NOMO-1 treated with DMSO at 0.1 percent for 48 hours (cell line): ENCODE results near the gene LMO7.

ENCODE experiments used
- DNase-seq: peaks from one replicate; lab custom pipeline; 2025; ENCODE audit not compliant: unreplicated experiment; lab: John Stamatoyannopoulos, UW

The LMO7 gene

DNA sequence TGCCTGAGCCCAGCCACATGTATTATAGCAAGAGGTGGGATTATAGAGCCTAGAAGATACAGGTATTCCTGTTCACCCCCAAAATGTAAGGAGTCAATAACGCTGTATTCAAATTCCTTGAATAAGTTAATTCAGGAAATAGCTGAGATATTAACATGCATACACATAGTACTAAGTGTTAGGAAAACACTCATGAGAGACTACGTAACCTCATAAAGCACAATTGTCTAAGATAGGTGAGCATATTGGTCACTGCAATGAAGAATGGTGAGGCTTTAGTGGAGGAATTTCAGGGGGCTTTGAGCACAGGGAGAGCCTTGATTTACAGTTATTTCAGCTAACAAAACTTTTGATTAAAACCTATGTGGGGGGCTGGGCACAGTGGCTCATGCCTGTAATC lies 161.6 kb downstream of the LMO7 start:
- DNase-seq: no peak

DNA sequence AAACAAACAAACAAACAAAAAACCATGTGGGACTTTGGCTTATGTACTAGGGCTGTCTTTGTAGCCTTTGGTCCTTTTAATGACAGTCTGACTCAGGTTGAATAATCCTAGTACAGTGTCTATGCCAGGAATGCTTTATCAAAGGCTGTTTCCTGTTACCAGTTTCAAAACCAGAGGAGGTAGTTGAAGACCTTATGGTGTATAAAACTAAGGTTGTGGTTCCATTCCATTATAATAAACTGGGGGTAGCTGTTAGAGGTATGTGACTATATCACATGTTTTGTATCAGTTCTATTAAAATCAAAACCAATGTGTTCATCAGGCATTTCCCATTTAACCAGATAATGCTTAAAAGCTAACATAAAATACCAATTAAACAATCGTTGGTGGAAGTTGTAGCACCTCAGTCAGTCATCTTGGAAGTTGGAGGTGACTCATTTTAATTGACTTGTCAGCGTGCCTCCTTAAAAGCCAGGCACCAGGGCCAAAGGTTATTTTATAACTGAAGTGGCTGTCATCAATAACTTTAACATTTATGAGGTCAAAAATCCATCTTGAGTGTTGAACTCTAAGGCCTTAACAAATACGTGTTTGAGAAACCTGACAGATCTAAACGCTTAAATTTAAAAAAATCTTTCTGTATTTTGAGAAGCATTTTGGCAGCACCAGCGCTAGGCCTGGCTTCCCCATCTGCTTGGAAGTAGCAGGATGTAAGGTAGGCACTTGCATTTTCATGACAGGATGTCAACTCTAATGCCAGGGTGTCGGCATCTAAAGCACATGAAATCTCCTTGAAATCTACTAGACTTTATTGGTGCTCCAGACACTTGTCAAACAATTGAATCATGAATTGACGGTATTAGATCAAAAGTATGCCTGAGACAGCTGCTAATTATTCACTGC lies 162.5 kb downstream of the LMO7 start:
- DNase-seq: no peak

DNA sequence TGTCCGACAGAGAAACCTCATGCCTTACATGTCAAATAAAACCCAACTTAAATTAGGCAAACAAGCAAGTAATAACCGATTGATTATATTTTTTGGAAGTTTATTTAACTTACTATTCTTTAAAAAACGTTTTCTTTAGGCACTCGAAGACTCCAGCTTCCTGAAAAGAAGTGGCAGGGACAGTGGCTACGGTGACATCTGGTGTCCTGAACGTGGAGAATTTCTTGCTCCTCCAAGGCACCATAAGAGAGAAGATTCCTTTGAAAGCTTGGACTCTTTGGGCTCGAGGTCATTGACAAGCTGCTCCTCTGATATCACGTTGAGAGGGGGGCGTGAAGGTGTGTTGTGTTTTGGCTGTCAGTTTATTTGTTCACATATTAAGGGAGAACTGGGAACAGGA lies 164.4 kb downstream of the LMO7 start:
- DNase-seq: no peak

DNA sequence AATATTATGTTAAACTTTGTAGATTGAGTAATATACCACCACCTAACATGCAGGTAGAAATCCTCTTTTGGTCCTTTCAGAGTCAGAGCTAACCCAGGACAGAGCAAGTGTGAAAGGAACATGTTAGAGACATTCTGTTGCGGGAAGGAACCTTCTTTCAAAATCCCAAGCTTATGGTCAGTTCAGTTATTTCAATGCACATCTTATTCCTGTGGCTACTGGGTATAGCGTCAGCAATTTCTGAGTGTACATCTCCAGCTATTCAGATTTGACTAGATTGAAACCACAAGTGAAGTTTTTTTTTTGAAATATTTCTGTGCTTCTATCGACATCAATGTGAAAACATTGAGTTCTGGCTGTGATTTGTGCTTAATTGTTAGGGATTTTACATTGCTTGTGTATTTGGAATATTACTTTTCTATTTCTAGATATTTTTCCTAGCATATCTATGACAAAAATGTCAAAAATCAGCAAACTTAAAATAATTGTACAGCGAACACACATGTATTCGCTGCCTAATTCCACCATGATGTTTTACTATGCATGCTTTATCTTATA lies 165.3 kb downstream of the LMO7 start:
- DNase-seq: no peak

DNA sequence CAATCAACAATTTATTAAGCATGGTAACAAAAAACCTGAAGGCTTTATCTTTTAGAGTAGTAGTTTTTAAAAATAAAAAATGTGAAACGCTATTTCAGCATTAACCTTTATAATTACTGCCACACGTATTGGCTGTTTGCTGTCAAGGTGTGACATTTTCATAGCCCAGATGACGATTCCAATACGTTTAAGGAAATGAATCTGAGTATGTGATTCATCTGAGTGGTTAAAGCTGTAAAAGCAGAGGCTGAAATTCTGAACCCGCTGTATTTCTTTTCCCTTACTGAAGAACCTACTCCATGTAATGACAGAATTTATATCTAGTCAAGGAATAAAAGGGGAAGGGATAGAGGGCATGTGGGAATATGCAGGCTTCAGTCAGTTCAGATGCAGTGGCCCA lies 166.0 kb downstream of the LMO7 start:
- no peak for DNase-seq

DNA sequence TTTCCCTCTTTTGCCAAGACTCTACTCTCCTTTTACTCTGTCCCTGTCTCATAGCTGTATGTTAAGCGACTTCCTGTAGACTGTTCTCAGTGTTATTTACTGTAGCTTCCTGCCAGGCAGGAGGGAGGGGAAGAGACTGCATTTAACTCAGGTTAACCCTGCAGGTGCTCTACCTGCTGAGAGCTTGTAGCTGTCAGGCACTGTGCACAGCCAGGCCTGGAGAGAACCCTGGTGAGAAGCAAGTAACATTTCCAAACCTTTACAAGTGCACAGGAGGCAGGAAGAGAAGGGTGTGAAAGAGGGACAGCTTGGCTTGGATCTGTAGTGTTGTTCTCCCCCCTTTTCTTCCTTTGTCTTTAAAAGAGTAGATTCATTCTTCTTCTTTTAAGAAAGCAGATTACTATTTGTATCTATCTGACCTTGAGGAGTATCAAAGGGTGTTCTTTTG lies 167.1 kb downstream of the LMO7 start:
- DNase-seq: no peak

DNA sequence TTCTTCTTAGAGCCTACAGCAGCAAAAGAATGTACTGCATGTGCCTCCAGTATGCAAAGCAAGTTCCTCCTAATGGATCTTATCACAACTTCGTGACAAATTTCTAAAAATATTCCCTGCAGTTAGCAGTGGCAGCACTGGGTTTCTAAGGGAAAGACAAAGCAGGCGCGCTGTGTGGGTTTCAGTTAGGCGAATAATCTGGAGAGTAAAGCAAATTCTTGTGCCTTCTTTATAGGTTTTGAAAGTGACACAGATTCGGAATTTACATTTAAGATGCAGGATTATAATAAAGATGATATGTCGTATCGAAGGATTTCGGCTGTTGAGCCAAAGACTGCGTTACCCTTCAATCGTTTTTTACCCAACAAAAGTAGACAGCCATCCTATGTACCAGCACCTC lies 167.9 kb downstream of the LMO7 start:
- no peak for DNase-seq

DNA sequence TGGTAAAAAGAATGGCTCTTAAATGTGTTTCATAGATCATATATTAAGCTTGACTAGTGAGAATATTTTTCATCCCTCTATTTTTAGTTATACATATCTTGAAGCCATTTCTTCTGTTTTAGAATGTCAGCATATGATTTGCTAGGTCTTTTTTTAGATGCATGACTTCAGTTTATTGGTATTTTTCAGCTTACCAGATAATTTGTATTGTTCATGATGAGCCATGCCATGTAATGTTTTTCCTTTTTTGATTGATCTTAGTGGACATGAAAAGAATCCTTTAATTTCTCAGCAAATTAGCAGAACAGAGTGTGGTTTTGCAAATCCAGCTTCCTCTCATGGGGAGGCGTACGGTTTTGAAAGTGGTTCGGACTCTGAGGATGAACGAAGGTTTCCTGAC lies 168.5 kb downstream of the LMO7 start:
- DNase-seq: no peak

DNA sequence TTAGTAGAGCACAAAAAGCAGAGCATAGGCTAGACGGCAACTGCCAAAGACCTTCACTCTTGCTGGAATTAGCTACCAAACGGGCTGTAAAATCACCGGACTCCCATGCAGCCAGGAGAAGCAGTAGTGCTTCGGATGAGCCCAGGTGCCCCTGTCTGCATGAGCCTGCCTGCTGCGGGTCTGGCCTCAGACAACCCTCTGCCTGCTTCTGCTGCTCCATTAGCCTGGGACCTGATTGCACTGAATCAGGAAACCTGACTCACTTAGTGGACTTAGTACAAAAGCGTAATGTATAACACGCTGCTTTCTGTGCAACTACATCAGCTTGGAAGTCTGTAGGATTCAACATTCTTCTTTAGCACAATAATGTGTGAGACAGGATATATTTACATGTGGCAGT lies 170.0 kb downstream of the LMO7 start:
- DNase-seq: no peak

DNA sequence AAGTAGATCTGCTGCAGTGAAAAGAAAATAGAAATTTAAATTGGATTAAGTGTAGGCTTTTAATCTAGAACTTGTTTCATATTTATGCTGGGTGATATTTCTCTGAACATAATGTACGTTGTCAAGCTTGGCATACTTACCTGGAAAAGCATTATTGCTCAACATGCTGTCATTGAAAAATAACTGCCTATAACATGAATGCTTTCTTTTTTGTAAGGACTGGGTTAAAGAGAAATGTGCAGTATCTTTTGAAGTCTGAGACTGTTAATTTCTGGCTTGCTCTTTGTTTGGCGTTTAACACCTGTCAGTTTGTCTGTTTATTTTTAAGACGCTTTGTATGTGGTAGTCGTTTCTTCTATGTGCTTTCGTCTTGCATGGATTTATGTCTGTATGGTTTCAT lies 175.2 kb downstream of the LMO7 start:
- no peak for DNase-seq

DNA sequence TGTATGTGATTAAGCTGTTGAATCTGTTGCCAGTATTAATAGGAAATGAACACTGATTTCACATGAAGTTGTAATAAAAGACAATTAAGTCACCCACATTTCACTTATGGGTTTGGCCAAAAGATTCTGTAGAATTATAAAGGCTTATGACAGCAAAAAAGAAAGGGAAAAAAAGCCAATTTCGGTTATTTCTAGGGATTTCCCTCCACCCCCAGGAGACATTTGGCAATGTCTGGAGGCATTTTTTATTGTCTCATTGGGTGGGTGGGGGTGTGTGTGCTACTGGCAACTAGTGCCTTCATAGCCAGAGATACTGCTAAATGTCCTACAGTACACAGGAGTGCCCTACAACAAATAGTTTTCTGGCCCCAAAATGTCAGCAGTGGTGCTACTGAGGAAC lies 175.7 kb downstream of the LMO7 start:
- DNase-seq: no peak

DNA sequence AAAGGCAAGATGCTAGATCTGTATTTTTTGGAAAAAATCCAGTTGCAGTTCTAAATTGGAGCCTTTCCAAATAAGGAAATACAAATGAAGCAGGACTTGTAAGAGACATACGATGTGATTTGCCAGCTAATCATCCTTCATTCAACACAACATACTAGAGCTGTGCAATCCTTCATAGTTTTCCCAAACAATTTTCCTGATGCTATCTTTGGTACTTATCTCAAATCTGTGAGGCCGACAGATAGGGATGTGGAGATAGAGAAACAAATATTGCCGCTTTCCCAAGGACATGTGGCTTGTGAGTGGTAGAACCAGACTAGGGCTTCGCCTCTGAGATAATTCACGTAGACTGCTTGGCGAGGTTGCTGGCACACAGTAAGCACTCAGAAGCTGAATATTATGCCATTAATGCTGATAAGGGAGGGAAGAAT lies 176.6 kb downstream of the LMO7 start:
- DNase-seq: no peak

DNA sequence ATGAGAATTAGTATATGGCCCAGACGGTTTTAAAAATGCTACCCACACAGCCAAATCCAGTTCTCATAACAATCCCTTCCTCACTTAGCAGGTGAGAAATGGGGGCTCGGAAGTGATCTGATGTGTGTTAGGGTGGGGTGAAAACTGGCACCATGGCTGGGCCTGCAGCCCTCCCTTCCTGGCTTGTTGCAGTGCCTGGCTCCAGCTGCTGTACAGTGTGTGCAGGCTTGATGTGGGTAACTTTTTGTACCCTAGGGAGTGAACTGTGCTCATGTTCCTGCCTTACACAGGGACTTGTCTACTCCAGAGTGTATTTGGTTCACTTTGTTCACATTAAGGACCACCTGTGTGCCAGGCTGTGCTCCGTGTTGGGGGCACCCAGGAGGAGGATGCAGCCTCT lies 177.2 kb downstream of the LMO7 start:
- no peak for DNase-seq

DNA sequence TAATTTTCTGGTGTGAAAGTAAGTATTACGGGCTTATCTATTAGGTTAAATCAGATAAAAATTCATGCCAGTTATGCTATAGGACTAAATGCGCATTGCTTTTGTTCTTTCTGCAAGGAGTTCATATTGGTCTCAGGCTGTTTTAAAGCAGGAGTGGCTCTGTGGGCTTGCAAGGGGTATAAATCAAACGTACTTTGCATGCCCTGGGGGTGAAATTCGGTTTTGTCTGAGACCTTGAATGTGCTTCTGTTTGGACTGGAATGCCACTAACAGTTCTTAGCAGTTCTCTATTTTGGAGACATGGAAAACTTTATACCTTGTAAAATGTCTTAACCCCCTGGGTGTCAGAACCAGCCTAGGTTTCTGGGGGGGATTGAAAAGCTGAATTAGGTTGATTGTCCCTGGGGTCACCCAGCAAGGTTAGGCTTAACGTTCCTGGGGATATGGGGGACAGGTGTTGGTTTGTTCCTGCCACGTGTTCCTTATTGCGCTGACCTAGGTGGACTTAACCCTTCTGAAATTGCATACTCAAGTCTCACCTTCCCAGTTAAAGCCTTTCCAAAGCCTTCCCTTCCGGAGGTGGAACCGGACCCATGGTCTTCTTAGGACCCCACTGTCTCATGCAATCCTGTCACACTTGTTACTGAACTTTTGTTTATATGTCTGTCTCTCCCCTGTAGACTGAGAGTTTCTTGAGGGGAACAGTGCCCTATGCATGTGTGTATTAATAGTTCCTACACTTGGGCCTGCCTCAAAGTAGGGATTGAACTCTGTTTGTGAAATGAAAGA lies 182.2 kb downstream of the LMO7 start:
- DNase-seq: no peak

DNA sequence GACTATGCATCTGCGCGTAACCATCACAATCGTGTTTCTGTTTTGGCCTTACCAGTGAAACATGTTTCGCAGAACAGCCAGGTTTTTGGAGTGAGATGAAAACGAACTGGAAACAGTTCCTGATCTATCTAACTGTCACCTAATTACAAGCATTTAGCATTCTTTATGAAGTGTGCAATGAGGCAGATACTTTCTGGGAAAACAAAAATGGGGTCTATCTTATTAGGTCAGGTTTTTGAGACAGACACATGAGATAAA lies 182.8 kb downstream of the LMO7 start:
- no peak for DNase-seq

DNA sequence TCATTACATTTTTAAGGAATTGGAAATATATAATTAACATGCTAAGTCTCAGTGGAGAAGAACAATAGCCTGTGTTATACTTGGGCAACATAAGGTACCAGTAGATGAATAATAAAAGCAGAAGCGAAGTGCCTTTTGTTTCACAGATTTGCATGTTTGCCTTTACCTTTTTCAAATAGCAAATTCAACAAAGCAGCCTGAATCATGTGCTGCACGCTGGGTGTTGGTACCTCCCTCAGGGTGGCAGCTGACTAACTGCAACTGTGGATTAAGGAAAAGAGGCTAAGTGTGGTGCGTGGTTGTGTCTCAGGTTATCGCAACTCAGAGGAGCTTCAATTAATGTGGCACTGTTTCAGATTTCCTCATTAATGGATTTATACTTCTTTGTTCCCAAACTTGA lies 189.0 kb downstream of the LMO7 start:
- no peak for DNase-seq

DNA sequence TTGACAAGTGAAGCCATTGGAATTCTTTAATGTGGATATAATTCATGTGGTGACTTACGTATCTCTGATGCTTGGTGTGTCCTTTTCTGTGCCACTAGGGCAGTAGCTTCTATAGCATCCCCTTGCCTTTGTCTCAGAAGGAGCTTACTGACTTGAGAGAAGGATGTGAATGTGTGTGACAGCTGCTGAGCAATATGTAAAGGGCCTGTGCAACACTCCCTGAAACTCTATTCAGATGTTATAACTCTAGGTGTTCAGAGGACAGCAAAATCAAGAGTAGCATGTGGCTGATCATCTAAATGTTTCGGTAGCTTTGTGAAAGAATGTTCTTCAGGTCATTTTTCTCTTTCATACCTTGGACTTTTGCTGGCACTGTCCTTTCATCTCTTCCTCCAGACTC lies 189.5 kb downstream of the LMO7 start:
- DNase-seq: no peak

DNA sequence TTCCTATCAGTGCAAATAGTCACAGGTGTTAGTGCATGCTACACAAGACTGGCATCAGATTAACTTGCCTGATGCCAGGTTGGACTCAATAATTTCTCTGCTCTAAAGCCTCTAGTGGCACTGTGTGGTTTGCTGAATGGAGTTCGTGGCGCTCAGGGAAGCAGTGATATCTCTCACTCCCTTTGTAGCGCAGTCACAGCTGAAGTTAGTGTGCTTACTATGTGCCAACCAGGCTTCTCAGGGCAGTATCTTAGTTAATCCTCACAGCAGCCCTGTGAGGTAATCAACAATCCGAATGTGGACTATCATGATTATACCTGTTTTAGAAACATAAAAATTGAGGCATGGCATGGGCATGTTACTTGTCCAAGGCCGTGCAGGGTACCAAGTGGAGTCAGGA lies 190.3 kb downstream of the LMO7 start:
- no peak for DNase-seq

DNA sequence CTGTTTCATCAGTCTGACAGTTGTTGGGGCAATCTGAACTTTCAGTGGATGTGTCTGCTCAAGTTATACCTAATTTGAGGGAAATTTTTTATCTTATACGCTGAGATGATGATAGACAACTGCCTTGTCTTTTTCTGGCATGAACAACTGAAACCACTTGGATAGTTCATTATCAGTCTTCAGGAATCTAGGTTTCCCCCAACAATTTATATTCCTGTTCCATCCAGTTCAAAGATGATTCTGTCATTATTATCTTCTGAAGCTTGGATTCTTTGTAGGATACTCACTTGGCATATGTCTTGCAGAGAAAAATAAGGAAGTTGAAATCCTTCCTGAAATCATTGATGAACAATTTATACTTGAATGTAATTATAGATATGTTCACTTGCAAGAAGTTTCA lies 193.7 kb downstream of the LMO7 start:
- no peak for DNase-seq

DNA sequence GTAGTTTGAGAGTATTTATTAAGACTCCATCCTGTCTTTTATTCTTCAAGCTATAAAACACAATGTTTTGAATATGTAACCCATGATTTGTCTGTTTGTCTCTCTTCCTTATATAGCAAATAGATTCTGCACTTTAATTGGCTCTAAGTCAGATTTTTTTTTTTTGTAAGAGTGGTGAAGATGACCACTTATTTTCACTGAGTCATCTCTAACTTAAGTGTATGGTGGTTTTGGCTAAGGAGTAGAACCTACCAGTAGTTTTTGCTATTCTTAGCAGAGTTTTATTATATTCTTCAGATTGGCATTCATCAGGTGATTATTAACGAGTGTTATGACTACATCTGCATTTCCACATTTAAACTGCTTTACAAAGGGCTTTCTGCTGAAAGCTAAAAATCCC lies 194.7 kb downstream of the LMO7 start:
- no peak for DNase-seq

DNA sequence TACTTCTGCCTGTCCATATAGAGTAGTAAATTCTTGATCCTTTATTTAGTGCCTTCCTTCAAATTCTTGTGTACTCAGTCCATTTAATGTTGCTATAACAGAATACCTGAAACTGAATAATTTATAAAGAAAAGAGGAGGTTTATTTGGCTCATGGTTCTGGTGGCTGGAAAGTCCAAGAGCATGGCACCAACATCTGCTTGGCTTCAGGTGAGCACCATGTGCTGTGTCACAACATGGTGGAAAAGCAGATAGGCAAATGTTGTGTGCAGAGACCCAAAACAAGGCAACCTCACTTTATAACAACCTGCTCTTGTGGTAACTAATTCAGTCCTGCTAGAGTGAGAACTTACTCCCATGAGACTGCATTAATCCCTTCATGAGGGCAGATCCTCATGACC lies 195.3 kb downstream of the LMO7 start:
- no peak for DNase-seq

DNA sequence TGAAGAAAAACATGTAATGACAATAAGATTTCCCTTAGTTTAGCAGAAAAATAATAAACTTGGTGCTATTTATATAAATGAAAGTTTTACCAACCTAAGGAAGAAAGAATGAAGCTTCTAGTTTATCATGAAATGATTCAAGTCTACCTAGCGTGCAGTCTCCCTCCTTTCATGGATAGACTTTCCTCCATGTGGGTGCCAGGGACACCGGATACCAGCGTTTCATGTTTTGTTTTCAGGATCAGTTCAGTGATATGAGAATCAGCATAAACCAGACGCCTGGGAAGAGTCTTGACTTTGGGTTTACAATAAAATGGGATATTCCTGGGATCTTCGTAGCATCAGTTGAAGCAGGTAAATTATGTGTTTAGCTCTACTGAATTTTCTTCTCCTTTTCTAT lies 196.7 kb downstream of the LMO7 start:
- DNase-seq: no peak
